Measurements from ENCODE around the gene CNOT2. TPM values are rescaled to one million over a fixed set of nuclear protein-coding genes. Genes with fewer than 3 reads are reported as not detected.

The CNOT2 gene
- total RNA-seq, 1 experiment from 2014 or later, result 82.9 TPM

DNA sequence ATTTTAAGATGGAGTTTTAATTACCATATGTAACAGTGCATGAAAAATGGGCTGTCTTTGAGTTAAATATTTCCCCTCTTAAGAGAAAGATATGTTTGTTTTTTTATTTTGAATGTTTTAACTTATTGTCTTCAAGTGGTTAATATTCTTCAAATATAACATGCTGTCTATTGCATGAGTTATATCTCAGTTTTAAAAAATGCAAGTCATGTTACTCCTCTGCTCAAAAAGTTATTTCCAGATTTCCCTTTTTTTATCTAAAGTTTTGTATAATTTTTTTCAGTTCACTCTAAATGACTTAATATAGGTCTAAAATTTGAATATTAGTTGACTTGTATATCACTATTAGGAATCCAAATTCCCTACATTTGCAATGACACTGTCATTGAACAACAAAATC is 117.0 kb downstream of the CNOT2 start:
- H2BK20ac ChIP-seq (ENCODE audit: low read depth, low read length, poor library complexity, severe bottlenecking), result no peak overlapping the region
- no peak overlapping the region for H4K91ac ChIP-seq (ENCODE audit: insufficient read length, low read depth, low read length)
- no peak overlapping the region for H2AFZ ChIP-seq (ENCODE audit: low read length)
- TF ChIP-seq, protein P1, sequence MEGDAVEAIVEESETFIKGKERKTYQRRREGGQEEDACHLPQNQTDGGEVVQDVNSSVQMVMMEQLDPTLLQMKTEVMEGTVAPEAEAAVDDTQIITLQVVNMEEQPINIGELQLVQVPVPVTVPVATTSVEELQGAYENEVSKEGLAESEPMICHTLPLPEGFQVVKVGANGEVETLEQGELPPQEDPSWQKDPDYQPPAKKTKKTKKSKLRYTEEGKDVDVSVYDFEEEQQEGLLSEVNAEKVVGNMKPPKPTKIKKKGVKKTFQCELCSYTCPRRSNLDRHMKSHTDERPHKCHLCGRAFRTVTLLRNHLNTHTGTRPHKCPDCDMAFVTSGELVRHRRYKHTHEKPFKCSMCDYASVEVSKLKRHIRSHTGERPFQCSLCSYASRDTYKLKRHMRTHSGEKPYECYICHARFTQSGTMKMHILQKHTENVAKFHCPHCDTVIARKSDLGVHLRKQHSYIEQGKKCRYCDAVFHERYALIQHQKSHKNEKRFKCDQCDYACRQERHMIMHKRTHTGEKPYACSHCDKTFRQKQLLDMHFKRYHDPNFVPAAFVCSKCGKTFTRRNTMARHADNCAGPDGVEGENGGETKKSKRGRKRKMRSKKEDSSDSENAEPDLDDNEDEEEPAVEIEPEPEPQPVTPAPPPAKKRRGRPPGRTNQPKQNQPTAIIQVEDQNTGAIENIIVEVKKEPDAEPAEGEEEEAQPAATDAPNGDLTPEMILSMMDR (conservative IDR thresholded peaks at IDR 0.05), result no peak
- H2BK120ac ChIP-seq (ENCODE audit: low read depth, low read length, poor library complexity, severe bottlenecking), result no peak overlapping the region
- no peak overlapping the region for H3K23ac ChIP-seq (ENCODE audit: insufficient read length, low read depth, low read length)
- H3K9me3 ChIP-seq (ENCODE audit: control insufficient read depth, low read depth, low read length), result no peaks in the 10 kb centered on the region
- no peak overlapping the region for H4K5ac ChIP-seq (ENCODE audit: insufficient read length, low read depth, low read length)
- H3K79me1 ChIP-seq (ENCODE audit: insufficient read depth, low read depth, low read length, poor library complexity, severe bottlenecking), result no peaks in the 10 kb centered on the region
- no peak overlapping the region for H4K8ac ChIP-seq (replicated peaks; ENCODE audit: insufficient read length, low read depth, low read length)
- no peaks in the 10 kb centered on the region for H4K20me1 ChIP-seq (ENCODE audit: control insufficient read depth, insufficient read depth, insufficient read length)
- no peak overlapping the region for H3K27ac ChIP-seq (ENCODE audit: insufficient read length, low read depth, low read length)
- no peaks in the 10 kb centered on the region for H3K27me3 ChIP-seq (ENCODE audit: insufficient read depth, low read length)
- H3K36me3 Mint-ChIP-seq (ENCODE audit: insufficient read depth in 1 of 3, low read depth in 3 of 3), result no peaks in the 10 kb centered on the region; a peak in 2 of 7 replicates
- H3K27me3 Mint-ChIP-seq (ENCODE audit: low read depth), result peaks cover 6% of the 10 kb centered on the region
- H3K4ac ChIP-seq (ENCODE audit: low read depth, low read length), result no peak overlapping the region
- H3K14ac ChIP-seq (ENCODE audit: insufficient read depth, low read length), result no peak overlapping the region
- peaks cover 11 to 21% of the 10 kb centered on the region in 2 experiments for H3K4me1 Mint-ChIP-seq
- H3K18ac ChIP-seq (ENCODE audit: insufficient read length, low read depth, low read length), result no peak overlapping the region
- H3K27ac Mint-ChIP-seq, result no peak overlapping the region; a peak in 1 of 7 replicates
- H2BK12ac ChIP-seq (ENCODE audit: insufficient read length, low read depth, low read length), result no peak overlapping the region
- H3K4me2 ChIP-seq (ENCODE audit: insufficient read depth, insufficient read length, low read length), result peak overlapping the region; percentile 16
- no peak overlapping the region for H3T11ph ChIP-seq (ENCODE audit: low read length)
- H3K23me2 ChIP-seq (ENCODE audit: insufficient read length, low read depth, low read length, poor library complexity, severe bottlenecking), result peaks cover 4% of the 10 kb centered on the region
- no peaks in the 10 kb centered on the region for H3K79me2 ChIP-seq (ENCODE audit: insufficient read depth, low read length)
- no peak overlapping the region for H2AK5ac ChIP-seq (ENCODE audit: insufficient read length, low read length)
- H3K56ac ChIP-seq (ENCODE audit: insufficient read length, low read depth, low read length), result no peak overlapping the region
- H3K9me3 Mint-ChIP-seq, result peaks cover 0 to 2% of the 10 kb centered on the region in 2 experiments; a peak in 1 of 5 replicates
- H3K4me1 ChIP-seq (ENCODE audit: insufficient read depth, low read length), result no peaks in the 10 kb centered on the region
- H3K4me3 Mint-ChIP-seq, result no peak overlapping the region
- no peak overlapping the region for H2BK5ac ChIP-seq (ENCODE audit: insufficient read length, low read length)
- H3K9ac ChIP-seq (ENCODE audit: extremely low read depth, insufficient read length, low read length), result no peak overlapping the region
- DNase-seq, result no peak
- H2BK15ac ChIP-seq (ENCODE audit: low read depth, low read length), result no peak overlapping the region

Measured in H9 (cell line).